Thyroid gland (tissue), 4 donors: ENCODE results near the gene NDC80.

ENCODE experiments used
- POLR2A ChIP-seq, 2 donors: fragments of 450-650 bp; IDR thresholded peaks; one replicate each; pipeline ENCODE4 v1.6.1; 2017; ENCODE audit warnings: antibody characterized with exemption in 2 of 2, mild to moderate bottlenecking in 2 of 2, moderate library complexity in 1 of 2
- TF ChIP-seq, protein P1 (sequence below), 6 experiments: fragments of 200-600 bp in 3 of 6; fragments of 450-650 bp in 3 of 6; sonication (generic) in 3 of 6; IDR thresholded peaks; one replicate each; pipeline ENCODE4 v1.5.1; 2016 to 2019; ENCODE audit warnings: antibody characterized with exemption in 6 of 6, mild to moderate bottlenecking in 2 of 6, inconsistent platforms in 1 of 6, moderate library complexity in 1 of 6

DNA sequence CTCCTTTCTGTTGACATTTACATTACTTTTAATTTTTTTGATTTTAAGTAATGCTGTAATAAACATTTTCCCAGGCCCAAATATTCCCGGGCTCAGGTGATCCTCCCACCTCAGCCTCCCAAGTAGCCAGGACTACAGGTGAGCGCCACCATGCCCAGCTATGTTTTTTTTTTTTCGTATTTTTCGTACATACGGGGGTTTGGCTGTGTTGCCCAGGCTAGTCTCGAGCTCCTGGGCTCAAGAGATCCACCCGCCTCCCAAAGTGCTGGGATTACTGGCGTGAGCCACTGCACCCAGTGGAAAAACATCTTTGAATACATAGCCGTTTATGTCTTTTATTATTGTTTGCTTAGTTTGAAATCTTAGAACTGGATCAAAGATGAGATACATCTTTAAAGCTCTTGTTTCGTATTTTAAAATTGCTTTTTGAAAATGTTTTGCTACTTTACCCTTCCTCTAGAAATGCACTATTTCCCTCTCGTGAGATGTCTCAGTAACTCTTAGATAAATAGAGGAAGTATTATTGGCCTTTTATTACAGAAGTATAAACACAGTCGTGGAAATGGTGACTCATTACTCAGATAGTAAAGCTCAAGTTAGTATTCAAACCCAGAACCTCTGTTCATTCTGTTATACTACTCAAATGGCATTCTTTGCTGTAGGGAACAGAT, 86.6 kb downstream of the NDC80 start:
- TF ChIP-seq, protein P1, sequence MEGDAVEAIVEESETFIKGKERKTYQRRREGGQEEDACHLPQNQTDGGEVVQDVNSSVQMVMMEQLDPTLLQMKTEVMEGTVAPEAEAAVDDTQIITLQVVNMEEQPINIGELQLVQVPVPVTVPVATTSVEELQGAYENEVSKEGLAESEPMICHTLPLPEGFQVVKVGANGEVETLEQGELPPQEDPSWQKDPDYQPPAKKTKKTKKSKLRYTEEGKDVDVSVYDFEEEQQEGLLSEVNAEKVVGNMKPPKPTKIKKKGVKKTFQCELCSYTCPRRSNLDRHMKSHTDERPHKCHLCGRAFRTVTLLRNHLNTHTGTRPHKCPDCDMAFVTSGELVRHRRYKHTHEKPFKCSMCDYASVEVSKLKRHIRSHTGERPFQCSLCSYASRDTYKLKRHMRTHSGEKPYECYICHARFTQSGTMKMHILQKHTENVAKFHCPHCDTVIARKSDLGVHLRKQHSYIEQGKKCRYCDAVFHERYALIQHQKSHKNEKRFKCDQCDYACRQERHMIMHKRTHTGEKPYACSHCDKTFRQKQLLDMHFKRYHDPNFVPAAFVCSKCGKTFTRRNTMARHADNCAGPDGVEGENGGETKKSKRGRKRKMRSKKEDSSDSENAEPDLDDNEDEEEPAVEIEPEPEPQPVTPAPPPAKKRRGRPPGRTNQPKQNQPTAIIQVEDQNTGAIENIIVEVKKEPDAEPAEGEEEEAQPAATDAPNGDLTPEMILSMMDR (IDR thresholded peaks at IDR 0.05), result no peak
- TF ChIP-seq POLR2A (IDR thresholded peaks at IDR 0.05), result no peak
